Endothelial cell of umbilical vein (primary cell): ENCODE measurements around the gene PPEF1. TPM values are rescaled to one million over a fixed set of nuclear protein-coding genes. Genes with fewer than 3 reads are reported as not detected.

Experiments
- BruUV-seq: library from RNA; stranded (reverse); fragments of 400-500 nt; replicated peaks from 2 replicates; lab custom pipeline; 2021; lab: Mats Ljungman, UMichigan
- CTCF ChIA-PET: fragments of 300-600, 350-600 bp; sonication (Branson Sonifier 250); formaldehyde crosslinking; loops from one replicate; lab custom pipeline; 2021; ENCODE audit warnings: antibody characterized with exemption, inconsistent platforms; lab: Charles Lee
- POLR2A ChIA-PET: fragments of 300-600, 350-600 bp; sonication (Branson Sonifier 250); formaldehyde crosslinking; loops from one replicate; lab custom pipeline; 2021; ENCODE audit warnings: antibody characterized with exemption, inconsistent platforms; lab: Charles Lee
- DNase-seq: peaks from one replicate; pipeline ENCODE4 v3.0.0-alpha.2; 2011; ENCODE audit warnings: low read depth, low spot score
- FAIRE-seq: peaks from 2 replicates; lab custom pipeline; 2011; peaks lifted over from hg19 to GRCh38; lab: Jason Lieb, UNC
- H2AFZ ChIP-seq: 2 replicates; pipeline ENCODE4 v1.6.0; 2012; ENCODE audit warnings: low read depth, low read length, control low read depth, inconsistent platforms
- H3K27ac ChIP-seq: 2 replicates; pipeline ENCODE4 v1.5.1; 2011; ENCODE audit warnings: low read depth, mild to moderate bottlenecking, control low read depth, low read length, moderate library complexity; ENCODE audit not compliant: insufficient read depth
- H3K27me3 ChIP-seq, 2 experiments: 2 replicates each; pipeline versions ENCODE4 v1.6.0 to v1.6.1; 2011; ENCODE audit warnings: low read length in 2 of 2, mixed read lengths in 1 of 2; ENCODE audit not compliant: control insufficient read depth in 2 of 2, insufficient read depth in 2 of 2
- H3K36me3 ChIP-seq, 2 experiments: 2 replicates in 1 of 2; 3 replicates in 1 of 2; pipeline ENCODE4 v1.5.1; 2011; ENCODE audit warnings: low read length in 2 of 2, mild to moderate bottlenecking in 1 of 2, moderate library complexity in 1 of 2; ENCODE audit not compliant: control insufficient read depth in 2 of 2, insufficient read depth in 2 of 2; ENCODE audit errors: extremely low read depth in 1 of 2
- H3K4me1 ChIP-seq: 3 replicates; pipeline ENCODE4 v1.5.1; 2011; ENCODE audit warnings: mild to moderate bottlenecking, low read length; ENCODE audit not compliant: control insufficient read depth, insufficient read depth; ENCODE audit errors: extremely low read depth
- H3K4me2 ChIP-seq: 2 replicates; pipeline ENCODE4 v1.6.1; 2011; ENCODE audit warnings: low read length, control low read depth, mixed read lengths; ENCODE audit not compliant: insufficient read depth
- H3K4me3 ChIP-seq, 3 experiments: fragments of 200-600 bp in 1 of 3; sonication (generic), shearing (Covaris generic) in 1 of 3; replicated peaks in 1 of 3; 2 replicates each; pipeline ENCODE4 v1.5.1; 2011 to 2016; ENCODE audit warnings: control low read depth in 3 of 3, low read length in 3 of 3, mild to moderate bottlenecking in 2 of 3, inconsistent platforms in 1 of 3, low read depth in 1 of 3, moderate library complexity in 1 of 3; ENCODE audit not compliant: insufficient read depth in 1 of 3
- H3K79me2 ChIP-seq: 2 replicates; pipeline ENCODE4 v1.6.0; 2012; ENCODE audit warnings: low read length, inconsistent platforms; ENCODE audit not compliant: control insufficient read depth, insufficient read depth
- H3K9ac ChIP-seq: replicated peaks from 2 replicates; pipeline ENCODE3; 2011; ENCODE audit warnings: low read length, control low read depth; ENCODE audit not compliant: insufficient read depth; ENCODE audit errors: extremely low read depth
- H3K9me1 ChIP-seq: replicated peaks from 3 replicates; pipeline ENCODE4 v1.6.0; 2011; ENCODE audit warnings: mild to moderate bottlenecking, low read length; ENCODE audit not compliant: control insufficient read depth, insufficient read depth; ENCODE audit errors: extremely low read depth
- H3K9me3 ChIP-seq: replicated peaks from 2 replicates; pipeline ENCODE4 v1.5.1; 2012; ENCODE audit warnings: low read length, inconsistent platforms; ENCODE audit not compliant: control insufficient read depth, insufficient read depth
- H4K20me1 ChIP-seq: replicated peaks from 2 replicates; pipeline ENCODE3; 2011; ENCODE audit warnings: mild to moderate bottlenecking, low read length; ENCODE audit not compliant: control insufficient read depth, insufficient read depth; ENCODE audit errors: extremely low read depth
- EZH2 ChIP-seq: IDR thresholded peaks from 2 replicates; pipeline ENCODE4 v1.6.1; 2012; ENCODE audit warnings: borderline replicate concordance, low read depth, mild to moderate bottlenecking, moderate library complexity, low read length, inconsistent platforms; ENCODE audit not compliant: severe bottlenecking
- FOS ChIP-seq: IDR thresholded peaks from 2 replicates; pipeline ENCODE4 v1.6.1; 2011; ENCODE audit warnings: mild to moderate bottlenecking, low read length, moderate library complexity, borderline replicate concordance; ENCODE audit not compliant: insufficient read depth
- GATA2 ChIP-seq: IDR thresholded peaks from 2 replicates; pipeline ENCODE4 v1.7.0; 2011; ENCODE audit warnings: low read depth, mild to moderate bottlenecking, moderate library complexity, mixed read lengths, low read length; ENCODE audit not compliant: insufficient read length, insufficient read depth
- JUN ChIP-seq: IDR thresholded peaks from 2 replicates; pipeline ENCODE4 v1.6.1; 2011; ENCODE audit warnings: borderline replicate concordance, low read depth; ENCODE audit not compliant: insufficient read length, insufficient read depth
- MYC ChIP-seq: IDR thresholded peaks from one replicate; pipeline ENCODE4 v1.6.1; 2011; ENCODE audit warnings: mild to moderate bottlenecking, low read depth, low read length
- POLR2A ChIP-seq: IDR thresholded peaks from 2 replicates; pipeline ENCODE4 v1.6.1; 2012; ENCODE audit warnings: low read depth, mild to moderate bottlenecking, control low read depth, low read length
- POLR2AphosphoS5 ChIP-seq: IDR thresholded peaks from 2 replicates; pipeline ENCODE4 v1.6.1; 2012; ENCODE audit warnings: low read depth, mild to moderate bottlenecking, control low read depth, low read length, moderate library complexity; ENCODE audit not compliant: insufficient read depth
- dilution Hi-C: fragments of 300-500 bp; cut with MboI; formaldehyde crosslinking; loops from one replicate; pipeline ENCODE4 v1.15.0; 2019; ENCODE audit warnings: low sequenced_read_pairs; ENCODE audit not compliant: extremely low pct_ligation_motif_present
- intact Hi-C: fragments of 100-400 bp; cut with micrococcal nuclease; formaldehyde crosslinking; loops from one replicate; pipeline ENCODE4 v1.10.0; 2022
- polyA plus RNA-seq, 4 experiments: library from polyadenylated mRNA; depleted of rRNA in 3 of 4; stranded (reverse) in 3 of 4; unstranded in 1 of 4; fragments of >200 nt; gene quantifications; 2 replicates each; pipeline versions ENCODE4 v1.2.1 to v1.2.3, GENCODE V29; 2011 to 2012; ENCODE audit warnings: missing spikeins in 1 of 4
- total RNA-seq: library from RNA; stranded (reverse); gene quantifications from 2 replicates; pipeline ENCODE4 v1.2.3, GENCODE V29; 2021
- TF ChIP-seq, protein P1 (sequence below), 2 donors: IDR thresholded peaks; 1 replicate in 1 of 2; 2 replicates in 1 of 2; pipeline ENCODE4 v1.5.1; 2011; ENCODE audit warnings: low read length in 2 of 2, mild to moderate bottlenecking in 2 of 2, moderate library complexity in 2 of 2, control low read depth in 1 of 2, inconsistent platforms in 1 of 2, low read depth in 1 of 2; ENCODE audit not compliant: insufficient read depth in 1 of 2; ENCODE audit errors: extremely low read depth in 1 of 2
- TF ChIP-seq, protein P2 (sequence below): IDR thresholded peaks from 2 replicates; pipeline ENCODE4 v1.6.1; 2011; ENCODE audit not compliant: insufficient read depth, insufficient read length

The PPEF1 gene
- total and polyA plus RNA-seq, 2 donors (not counting 3 experiments of a cell fraction or from before 2014, with no cell fraction given) = not detected

DNA sequence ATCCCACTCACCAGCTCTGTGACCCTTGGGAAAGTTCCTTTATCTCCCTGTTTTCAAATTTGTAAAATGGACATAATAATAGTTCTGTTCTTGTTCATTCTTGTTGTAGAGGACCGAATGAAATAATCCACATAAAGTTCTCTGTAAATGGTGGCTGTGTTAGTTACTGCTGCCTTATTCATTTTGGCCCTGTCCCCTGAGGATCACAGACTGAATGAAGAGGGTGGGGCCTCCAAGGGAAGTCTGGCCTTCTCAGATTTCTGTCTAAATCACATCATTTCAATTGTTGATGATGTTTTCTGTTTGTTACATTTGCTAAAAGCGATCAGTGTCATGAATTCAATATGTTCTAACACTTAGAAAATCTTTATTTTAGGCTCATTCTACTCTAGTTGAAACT is 117.9 kb downstream of the PPEF1 start:
- H3K4me3 ChIP-seq = no peak overlapping the region
- no peak overlapping the region for H3K27ac ChIP-seq
- H3K36me3 ChIP-seq = no peaks in the 10 kb centered on the region
- no peaks in the 10 kb centered on the region for H3K27me3 ChIP-seq
- intact Hi-C loops (no loop called here), dilution Hi-C loops (no loop called here)
- BruUV-seq = no TSS peak
- DNase-seq = no peak
- H3K9me3 ChIP-seq = no peaks in the 10 kb centered on the region
- no peaks in the 10 kb centered on the region for H3K9me1 ChIP-seq
- no peaks in the 10 kb centered on the region for H3K79me2 ChIP-seq
- H3K9ac ChIP-seq = no peak overlapping the region
- TF ChIP-seq FOS (no peak), POLR2AphosphoS5 (no peak), POLR2A (no peak), EZH2 (no peak), MYC (no peak), JUN (no peak), GATA2 (no peak)
- TF ChIP-seq, protein P1, sequence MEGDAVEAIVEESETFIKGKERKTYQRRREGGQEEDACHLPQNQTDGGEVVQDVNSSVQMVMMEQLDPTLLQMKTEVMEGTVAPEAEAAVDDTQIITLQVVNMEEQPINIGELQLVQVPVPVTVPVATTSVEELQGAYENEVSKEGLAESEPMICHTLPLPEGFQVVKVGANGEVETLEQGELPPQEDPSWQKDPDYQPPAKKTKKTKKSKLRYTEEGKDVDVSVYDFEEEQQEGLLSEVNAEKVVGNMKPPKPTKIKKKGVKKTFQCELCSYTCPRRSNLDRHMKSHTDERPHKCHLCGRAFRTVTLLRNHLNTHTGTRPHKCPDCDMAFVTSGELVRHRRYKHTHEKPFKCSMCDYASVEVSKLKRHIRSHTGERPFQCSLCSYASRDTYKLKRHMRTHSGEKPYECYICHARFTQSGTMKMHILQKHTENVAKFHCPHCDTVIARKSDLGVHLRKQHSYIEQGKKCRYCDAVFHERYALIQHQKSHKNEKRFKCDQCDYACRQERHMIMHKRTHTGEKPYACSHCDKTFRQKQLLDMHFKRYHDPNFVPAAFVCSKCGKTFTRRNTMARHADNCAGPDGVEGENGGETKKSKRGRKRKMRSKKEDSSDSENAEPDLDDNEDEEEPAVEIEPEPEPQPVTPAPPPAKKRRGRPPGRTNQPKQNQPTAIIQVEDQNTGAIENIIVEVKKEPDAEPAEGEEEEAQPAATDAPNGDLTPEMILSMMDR (IDR thresholded peaks at IDR 0.05; ENCODE audit: extremely low read depth in 1 of 2, insufficient read depth in 1 of 2, low read depth in 1 of 2, low read length in 2 of 2) = no peak
- TF ChIP-seq, protein P2, sequence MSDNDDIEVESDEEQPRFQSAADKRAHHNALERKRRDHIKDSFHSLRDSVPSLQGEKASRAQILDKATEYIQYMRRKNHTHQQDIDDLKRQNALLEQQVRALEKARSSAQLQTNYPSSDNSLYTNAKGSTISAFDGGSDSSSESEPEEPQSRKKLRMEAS = no peak
- H4K20me1 ChIP-seq = no peaks in the 10 kb centered on the region
- no peak for FAIRE-seq
- no peaks in the 10 kb centered on the region for H3K4me1 ChIP-seq
- no peak overlapping the region for H2AFZ ChIP-seq
- ChIA-PET CTCF (no interaction called here), POLR2A (no interaction called here)
- H3K4me2 ChIP-seq = no peak overlapping the region
